ENCODE results near the gene TMEM115. TPM values are rescaled to one million over a fixed set of nuclear protein-coding genes. Genes with fewer than 3 reads are reported as not detected.
A peak's percentile ranks its signal among the peaks of the same experiment; 100 is the strongest.

Gene TMEM115
- total and polyA plus RNA-seq, 9 of the 15 experiments (the other 6 are each of a cell fraction or from before 2014, with no cell fraction given): 1.6 to 26.9 (median 14.1) TPM

GRCh38 chr3:50340448-50341329, 18.6 kb downstream of the TMEM115 start, which contains the start of gene RASSF1 (continued):
- TF ChIP-seq ZNF76 (CRISPR knock-in tag; IDR thresholded peaks at IDR 0.05; ENCODE audit: borderline replicate concordance) (no peak), ZNF639 (CRISPR knock-in tag; conservative IDR thresholded peaks at IDR 0.05 in 1 of 2, IDR thresholded peaks at IDR 0.05 in 1 of 2) (no peak), ATF2 (CRISPR knock-in tag; IDR thresholded peaks at IDR 0.05) (no peak), MCM5 (IDR thresholded peaks at IDR 0.05; ENCODE audit: low read depth) (no peak), CTBP1 (IDR thresholded peaks at IDR 0.05; ENCODE audit: borderline replicate concordance) (peak; percentile 14; the same call in 1 of the 2 replicates), CBFA2T3 (IDR thresholded peaks at IDR 0.05) (no peak), HDAC3 (IDR thresholded peaks at IDR 0.05; ENCODE audit: borderline replicate concordance, partially characterized antibody) (no peak), ZNF740 (CRISPR knock-in tag; IDR thresholded peaks at IDR 0.05) (peak; percentile 78), ZNF740 (tag; IDR thresholded peaks at IDR 0.05) (no peak), CREM (IDR thresholded peaks at IDR 0.05; ENCODE audit: low read depth) (no peak), YY1 (IDR thresholded peaks at IDR 0.05; ENCODE audit: borderline replicate concordance in 1 of 3, control insufficient read depth in 1 of 3, extremely low read depth in 1 of 3, insufficient read depth in 3 of 3, insufficient read length in 1 of 3, insufficient replicate concordance in 2 of 3, low read depth in 1 of 3, low read length in 2 of 3) (peak in 2 of 3 experiments; percentile 52 to 63), PHB (CRISPR knock-in tag; IDR thresholded peaks at IDR 0.05) (no peak), MTF1 (CRISPR knock-in tag; IDR thresholded peaks at IDR 0.05; ENCODE audit: borderline replicate concordance) (no peak), BACH1 (tag; IDR thresholded peaks at IDR 0.05) (no peak), TGIF2 (CRISPR knock-in tag; IDR thresholded peaks at IDR 0.05) (no peak), ELF2 (CRISPR knock-in tag; IDR thresholded peaks at IDR 0.05) (no peak), SAP30 (IDR thresholded peaks at IDR 0.05; ENCODE audit: borderline replicate concordance, insufficient read depth, low read depth, low read length, poor library complexity, severe bottlenecking) (peak; percentile 69), NRF1 (conservative IDR thresholded peaks at IDR 0.05 in 1 of 2, IDR thresholded peaks at IDR 0.05 in 1 of 2) (peak; percentile 31 to 43; a peak in 2 of 4 replicates), MYC (IDR thresholded peaks at IDR 0.05; ENCODE audit: low read depth, low read length) (peak; percentile 30; the same call in 1 of the 2 replicates), MYC (CRISPR knock-in tag; IDR thresholded peaks at IDR 0.05; ENCODE audit: borderline replicate concordance, low read depth) (no peak), PCBP1 (IDR thresholded peaks at IDR 0.05; ENCODE audit: low read depth, low read length, poor library complexity, severe bottlenecking) (no peak), BMI1 (IDR thresholded peaks at IDR 0.05; ENCODE audit: low read length) (no peak), BDP1 (IDR thresholded peaks at IDR 0.05; ENCODE audit: insufficient read depth, insufficient read length) (no peak)
